NCI-H2171 (cell line): ENCODE data around the gene GALNT1.

ENCODE experiments used
- DNase-seq: peaks from one replicate; lab custom pipeline; 2025; lab: John Stamatoyannopoulos, UW

GALNT1 gene

GRCh38 chr18:35717182-35717581, 135.6 kb downstream of the GALNT1 start:
- DNase-seq: no peak

GRCh38 chr18:35721431-35722081, 140.0 kb downstream of the GALNT1 start:
- DNase-seq: no peak

- DNase-seq: no peak
These were observed 147.1 kb downstream of the GALNT1 start for GRCh38 chr18:35728676-35729075.

GRCh38 chr18:35729991-35730668, 148.6 kb downstream of the GALNT1 start:
- DNase-seq: no peak

- DNase-seq: no peak
These were observed 149.3 kb downstream of the GALNT1 start for GRCh38 chr18:35730691-35731370.

- no peak for DNase-seq
These were observed 150.2 kb downstream of the GALNT1 start for GRCh38 chr18:35731701-35732100.

GRCh38 chr18:35732162-35732561, 150.6 kb downstream of the GALNT1 start:
- no peak for DNase-seq

GRCh38 chr18:35732636-35733035, 151.1 kb downstream of the GALNT1 start:
- DNase-seq: no peak

- no peak for DNase-seq
These were observed 151.9 kb downstream of the GALNT1 start for GRCh38 chr18:35733408-35733807.

- no peak for DNase-seq
These were observed 155.2 kb downstream of the GALNT1 start for GRCh38 chr18:35736696-35737095.

- no peak for DNase-seq
These were observed 158.2 kb downstream of the GALNT1 start for GRCh38 chr18:35739778-35740177.

GRCh38 chr18:35740656-35741055, 159.1 kb downstream of the GALNT1 start:
- DNase-seq: no peak

GRCh38 chr18:35743916-35744315, 162.4 kb downstream of the GALNT1 start:
- no peak for DNase-seq

- DNase-seq: no peak
These were observed 164.3 kb downstream of the GALNT1 start for GRCh38 chr18:35745814-35746213.

- no peak for DNase-seq
These were observed 165.3 kb downstream of the GALNT1 start for GRCh38 chr18:35746826-35747339.

GRCh38 chr18:35747894-35748472, 166.4 kb downstream of the GALNT1 start:
- DNase-seq: no peak

GRCh38 chr18:35749701-35750100, 168.2 kb downstream of the GALNT1 start:
- no peak for DNase-seq

- DNase-seq: no peak
These were observed 169.4 kb downstream of the GALNT1 start for GRCh38 chr18:35750929-35751328.

GRCh38 chr18:35753306-35753910, 171.9 kb downstream of the GALNT1 start:
- no peak for DNase-seq

- DNase-seq: no peak
These were observed 172.9 kb downstream of the GALNT1 start for GRCh38 chr18:35754464-35754863.

- DNase-seq: no peak
These were observed 173.8 kb downstream of the GALNT1 start for GRCh38 chr18:35755369-35755768.

- peak; percentile 56 for DNase-seq
These were observed 175.1 kb downstream of the GALNT1 start for GRCh38 chr18:35756506-35757117.
